ENCODE results near the gene LANCL1. TPM values are rescaled to one million over a fixed set of nuclear protein-coding genes. Genes with fewer than 3 reads are reported as not detected.
A peak's percentile ranks its signal among the peaks of the same experiment; 100 is the strongest.

The LANCL1 gene
- total RNA-seq, 1 experiment from 2014 or later, result 49.9 TPM

- Histone ChIP-seq H3K23ac (ENCODE audit: insufficient read length, low read depth, low read length) (no peak overlapping the region), H2BK5ac (ENCODE audit: insufficient read length, low read length) (no peak overlapping the region), H4K5ac (ENCODE audit: insufficient read length, low read depth, low read length) (no peak overlapping the region), H3K79me1 (ENCODE audit: insufficient read depth, low read depth, low read length, poor library complexity, severe bottlenecking) (no peaks in the 10 kb centered on the region), H2AFZ (ENCODE audit: low read length) (no peak overlapping the region), H3K18ac (ENCODE audit: insufficient read length, low read depth, low read length) (no peak overlapping the region), H2AK5ac (ENCODE audit: insufficient read length, low read length) (no peak overlapping the region), H2BK120ac (ENCODE audit: low read depth, low read length, poor library complexity, severe bottlenecking) (no peak overlapping the region), H3K23me2 (ENCODE audit: insufficient read length, low read depth, low read length, poor library complexity, severe bottlenecking) (peaks cover 5% of the 10 kb centered on the region), H3K27me3 (ENCODE audit: insufficient read depth, low read length) (no peaks in the 10 kb centered on the region), H4K91ac (ENCODE audit: insufficient read length, low read depth, low read length) (no peak overlapping the region), H3K4ac (ENCODE audit: low read depth, low read length) (no peak overlapping the region), H3K9me3 (ENCODE audit: control insufficient read depth, low read depth, low read length) (no peaks in the 10 kb centered on the region), H3K27ac (ENCODE audit: insufficient read length, low read depth, low read length) (no peak overlapping the region), H3K9ac (ENCODE audit: extremely low read depth, insufficient read length, low read length) (no peak overlapping the region), H3K14ac (ENCODE audit: insufficient read depth, low read length) (no peak overlapping the region), H2BK15ac (ENCODE audit: low read depth, low read length) (no peak overlapping the region), H3K4me1 (ENCODE audit: insufficient read depth, low read length) (no peaks in the 10 kb centered on the region; the same call in 1 of the 2 replicates), H2BK12ac (ENCODE audit: insufficient read length, low read depth, low read length) (no peak overlapping the region), H4K8ac (replicated peaks; ENCODE audit: insufficient read length, low read depth, low read length) (no peak overlapping the region), H3T11ph (ENCODE audit: low read length) (no peak overlapping the region), H3K79me2 (ENCODE audit: insufficient read depth, low read length) (no peaks in the 10 kb centered on the region), H3K56ac (ENCODE audit: insufficient read length, low read depth, low read length) (no peak overlapping the region), H3K4me2 (ENCODE audit: insufficient read depth, insufficient read length, low read length) (peak overlapping the region; percentile 94), H2BK20ac (ENCODE audit: low read depth, low read length, poor library complexity, severe bottlenecking) (no peak overlapping the region), H4K20me1 (ENCODE audit: control insufficient read depth, insufficient read depth, insufficient read length) (no peaks in the 10 kb centered on the region)
- Mint-ChIP-seq H3K4me3 (peak overlapping the region; percentile 76 to 92), H3K27me3 (ENCODE audit: low read depth) (no peaks in the 10 kb centered on the region), H3K9me3 (no peaks in the 10 kb centered on the region), H3K36me3 (ENCODE audit: insufficient read depth in 1 of 3, low read depth in 3 of 3) (peaks cover 4 to 28% (median 22%) of the 10 kb centered on the region in 3 experiments; a peak in 5 of 7 replicates), H3K4me1 (peaks cover 18 to 19% of the 10 kb centered on the region in 2 experiments), H3K27ac (no peak overlapping the region; a peak in 1 of 7 replicates)
- DNase-seq, result no peak
- TF ChIP-seq, protein P1, sequence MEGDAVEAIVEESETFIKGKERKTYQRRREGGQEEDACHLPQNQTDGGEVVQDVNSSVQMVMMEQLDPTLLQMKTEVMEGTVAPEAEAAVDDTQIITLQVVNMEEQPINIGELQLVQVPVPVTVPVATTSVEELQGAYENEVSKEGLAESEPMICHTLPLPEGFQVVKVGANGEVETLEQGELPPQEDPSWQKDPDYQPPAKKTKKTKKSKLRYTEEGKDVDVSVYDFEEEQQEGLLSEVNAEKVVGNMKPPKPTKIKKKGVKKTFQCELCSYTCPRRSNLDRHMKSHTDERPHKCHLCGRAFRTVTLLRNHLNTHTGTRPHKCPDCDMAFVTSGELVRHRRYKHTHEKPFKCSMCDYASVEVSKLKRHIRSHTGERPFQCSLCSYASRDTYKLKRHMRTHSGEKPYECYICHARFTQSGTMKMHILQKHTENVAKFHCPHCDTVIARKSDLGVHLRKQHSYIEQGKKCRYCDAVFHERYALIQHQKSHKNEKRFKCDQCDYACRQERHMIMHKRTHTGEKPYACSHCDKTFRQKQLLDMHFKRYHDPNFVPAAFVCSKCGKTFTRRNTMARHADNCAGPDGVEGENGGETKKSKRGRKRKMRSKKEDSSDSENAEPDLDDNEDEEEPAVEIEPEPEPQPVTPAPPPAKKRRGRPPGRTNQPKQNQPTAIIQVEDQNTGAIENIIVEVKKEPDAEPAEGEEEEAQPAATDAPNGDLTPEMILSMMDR (conservative IDR thresholded peaks at IDR 0.05), result no peak
- WGBS (ENCODE audit: extremely low coverage, insufficient read length, low lambda C conversion rate), result no CpG with 5 or more reads among the region's 6 CpGs
These were observed 853 bp downstream of the LANCL1 start for GRCh38 chr2:210475706-210476105.

All from H9 (cell line).